GM21576 (cell line): Measurements from ENCODE around the gene CRB2.

Source experiments
- ATAC-seq: cut with Tn5 transposase; IDR thresholded peaks from one replicate; pipeline ENCODE4 v1.9.1; 2021; ENCODE audit warnings: mild to moderate bottlenecking, moderate library complexity; ENCODE audit not compliant: unreplicated experiment

CRB2 gene

GRCh38 chr9:123377211-123377971 is 21.4 kb downstream of the CRB2 start:
- ATAC-seq: no peak

- no peak for ATAC-seq
These were observed 22.0 kb downstream of the CRB2 start for GRCh38 chr9:123378025-123378424.

- no peak for ATAC-seq
These were observed 23.1 kb downstream of the CRB2 start for GRCh38 chr9:123378956-123379660.

GRCh38 chr9:123380852-123381705 is 25.1 kb downstream of the CRB2 start:
- no peak for ATAC-seq

GRCh38 chr9:123382653-123383511 is 26.9 kb downstream of the CRB2 start:
- ATAC-seq: no peak

GRCh38 chr9:123383512-123384170 is 27.6 kb downstream of the CRB2 start:
- no peak for ATAC-seq

- ATAC-seq: no peak
These were observed 31.7 kb downstream of the CRB2 start for GRCh38 chr9:123387686-123388085.

GRCh38 chr9:123389070-123389469 is 33.1 kb downstream of the CRB2 start:
- ATAC-seq: no peak

GRCh38 chr9:123389698-123390097 is 33.7 kb downstream of the CRB2 start:
- no peak for ATAC-seq

- ATAC-seq: no peak
These were observed 34.5 kb downstream of the CRB2 start for GRCh38 chr9:123390337-123391135.

- no peak for ATAC-seq
These were observed 35.2 kb downstream of the CRB2 start for GRCh38 chr9:123391233-123391632.

- no peak for ATAC-seq
These were observed 35.9 kb downstream of the CRB2 start for GRCh38 chr9:123391946-123392345.

- no peak for ATAC-seq
These were observed 36.8 kb downstream of the CRB2 start for GRCh38 chr9:123392802-123393201.

- ATAC-seq: no peak
These were observed 38.6 kb downstream of the CRB2 start for GRCh38 chr9:123394291-123395235.

GRCh38 chr9:123395276-123395688 is 39.3 kb downstream of the CRB2 start:
- ATAC-seq: no peak

- no peak for ATAC-seq
These were observed 39.9 kb downstream of the CRB2 start for GRCh38 chr9:123395689-123396511.

GRCh38 chr9:123397975-123398374 is 42.0 kb downstream of the CRB2 start:
- no peak for ATAC-seq
